GM19468 (cell line): Measurements from ENCODE around the gene TMTC2.
"Not testable (repeated sequence)": the region's sequence is repeated elsewhere in the genome, so short reads cannot be mapped to it uniquely, and the experiment has no call there.

Experiments
- ATAC-seq: cut with Tn5 transposase; IDR thresholded peaks from one replicate; pipeline ENCODE4 v1.9.1; 2021; ENCODE audit warnings: mild to moderate bottlenecking, moderate library complexity, moderate number of reproducible peaks; ENCODE audit not compliant: unreplicated experiment; ENCODE audit errors: extremely low read depth

Gene TMTC2

GRCh38 chr12:82833481-82833880, 146.8 kb downstream of the TMTC2 start:
- ATAC-seq, result no peak

GRCh38 chr12:82835217-82835616, 148.5 kb downstream of the TMTC2 start:
- no peak for ATAC-seq

- ATAC-seq, result no peak
These were observed 151.4 kb downstream of the TMTC2 start for GRCh38 chr12:82838131-82838551.

- ATAC-seq, result no peak
These were observed 152.1 kb downstream of the TMTC2 start for GRCh38 chr12:82838827-82839226.

- no peak for ATAC-seq
These were observed 153.1 kb downstream of the TMTC2 start for GRCh38 chr12:82839796-82840195.

- no peak for ATAC-seq
These were observed 154.8 kb downstream of the TMTC2 start for GRCh38 chr12:82841487-82841904.

- no peak for ATAC-seq
These were observed 155.8 kb downstream of the TMTC2 start for GRCh38 chr12:82842480-82842879.

- not testable (repeated sequence) for ATAC-seq
These were observed 158.4 kb downstream of the TMTC2 start for GRCh38 chr12:82845076-82845475.

GRCh38 chr12:82848845-82849244, 162.1 kb downstream of the TMTC2 start:
- ATAC-seq, result no peak

- ATAC-seq, result no peak
These were observed 165.8 kb downstream of the TMTC2 start for GRCh38 chr12:82852529-82852928.

- no peak for ATAC-seq
These were observed 169.2 kb downstream of the TMTC2 start for GRCh38 chr12:82855872-82856271.

GRCh38 chr12:82857276-82857675, 170.6 kb downstream of the TMTC2 start:
- no peak for ATAC-seq

- no peak for ATAC-seq
These were observed 171.3 kb downstream of the TMTC2 start for GRCh38 chr12:82857911-82858533.

GRCh38 chr12:82858534-82858917, 171.8 kb downstream of the TMTC2 start:
- no peak for ATAC-seq

GRCh38 chr12:82862069-82862841, 175.5 kb downstream of the TMTC2 start:
- no peak for ATAC-seq

GRCh38 chr12:82862876-82863649, 176.4 kb downstream of the TMTC2 start:
- no peak for ATAC-seq

GRCh38 chr12:82866227-82866775, 179.6 kb downstream of the TMTC2 start:
- no peak for ATAC-seq

GRCh38 chr12:82866946-82867345, 180.2 kb downstream of the TMTC2 start:
- no peak for ATAC-seq

GRCh38 chr12:82867762-82868500, 181.2 kb downstream of the TMTC2 start:
- no peak for ATAC-seq

GRCh38 chr12:82870771-82871377, 184.2 kb downstream of the TMTC2 start:
- peak; percentile 47 for ATAC-seq
